Middle frontal gyrus (tissue), 1 donor: ENCODE data around the gene TMEM253.

Experiments
- DNase-seq: peaks from one replicate; pipeline ENCODE4 v3.0.0-alpha.2; 2015; ENCODE audit warnings: low spot score; ENCODE audit errors: extremely low spot score

TMEM253 gene

DNA sequence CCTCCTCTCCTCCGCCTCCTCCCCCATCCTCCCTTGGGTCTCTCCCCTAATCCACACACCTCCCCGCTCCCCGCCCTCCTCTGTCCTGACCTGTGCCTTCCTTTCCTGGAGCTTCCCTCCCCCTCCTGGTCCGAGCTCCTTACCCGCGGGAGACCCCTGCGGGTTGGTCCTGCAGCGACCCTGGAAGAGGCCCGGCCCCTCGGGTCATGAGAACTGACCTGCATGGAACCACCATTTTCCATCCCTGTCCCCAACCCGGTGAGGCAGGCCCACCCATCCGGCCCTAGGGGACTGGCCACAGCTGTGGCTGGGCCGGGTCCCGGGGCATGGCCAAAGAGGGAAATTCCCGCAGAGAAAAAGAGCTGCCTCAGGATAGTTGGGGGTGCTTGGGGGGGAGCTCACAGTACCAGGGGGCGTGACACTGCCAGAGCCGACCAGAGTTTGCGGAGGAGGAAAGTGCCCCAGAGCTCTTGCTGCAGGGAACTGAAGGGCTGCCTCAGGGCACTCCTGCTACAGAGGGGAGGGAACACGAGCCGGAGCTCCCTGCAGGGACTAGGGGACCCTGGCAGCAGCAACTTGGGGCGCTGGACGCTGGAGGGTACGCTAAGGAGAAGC is 30.1 kb upstream of the TMEM253 start:
- no peak for DNase-seq

DNA sequence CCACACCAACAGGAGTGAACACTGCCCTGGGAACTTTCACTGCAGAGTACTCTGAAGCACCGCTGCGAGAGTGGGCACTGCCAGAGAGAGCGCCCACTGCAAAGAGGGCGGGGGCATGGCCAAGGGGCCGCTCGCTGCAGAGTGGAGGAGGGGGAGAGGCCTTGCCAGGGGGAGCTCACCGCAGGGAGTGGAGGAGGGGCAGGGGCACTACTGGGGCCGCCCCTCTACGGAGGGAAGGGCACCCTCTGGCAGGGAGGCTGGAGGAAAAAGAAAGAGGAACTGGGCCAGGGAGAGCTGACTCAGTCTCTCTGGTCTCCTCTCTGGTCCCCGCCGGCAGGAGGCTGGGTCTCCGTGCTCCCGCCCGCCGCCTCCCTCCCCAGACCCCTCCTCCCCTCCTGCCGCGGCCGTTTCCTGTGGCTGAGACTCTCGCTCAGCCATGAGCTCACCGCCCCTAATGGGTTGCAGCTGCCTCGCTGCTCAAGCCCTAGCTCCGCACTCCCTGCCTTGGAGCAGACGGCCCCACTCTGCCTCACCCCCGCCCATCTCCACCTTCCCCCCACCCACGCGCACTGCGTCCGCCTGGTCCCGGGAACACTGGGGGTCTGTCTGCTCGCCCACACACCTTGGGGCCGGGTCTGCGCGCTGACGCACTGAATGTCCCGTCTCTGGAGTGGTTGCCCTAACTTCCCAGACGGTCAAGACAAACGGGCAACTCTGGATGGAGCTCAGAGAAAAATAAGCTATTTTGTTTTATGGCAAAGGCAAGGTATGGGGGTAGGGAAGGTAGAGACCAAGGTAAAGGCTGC is 29.4 kb upstream of the TMEM253 start:
- peak; percentile 23 for DNase-seq

GRCh38 chr14:21072031-21072473 is 28.8 kb upstream of the TMEM253 start:
- no peak for DNase-seq

DNA sequence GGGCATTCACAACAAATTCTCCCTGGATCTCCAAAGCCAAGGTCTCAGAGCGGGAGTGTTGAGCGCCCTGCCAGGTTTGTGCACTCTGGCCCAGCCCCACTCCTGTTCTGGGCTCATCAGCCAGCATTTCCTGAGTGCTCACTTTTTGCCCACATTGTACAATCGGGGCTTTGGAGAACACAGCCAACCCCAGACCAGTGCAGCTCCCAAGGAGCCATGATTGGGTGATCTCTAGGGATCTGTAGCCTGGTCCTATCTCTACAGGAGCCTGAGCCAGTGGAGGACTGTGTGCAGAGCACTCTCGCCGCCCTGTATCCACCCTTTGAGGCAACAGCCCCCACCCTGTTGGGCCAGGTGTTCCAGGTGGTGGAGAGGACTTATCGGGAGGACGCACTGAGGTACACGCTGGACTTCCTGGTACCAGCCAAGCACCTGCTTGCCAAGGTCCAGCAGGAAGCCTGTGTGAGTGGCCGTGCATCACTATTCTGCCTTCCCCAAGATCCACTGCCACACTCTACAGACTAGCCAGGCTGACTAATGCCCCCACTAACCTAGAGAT is 28.0 kb upstream of the TMEM253 start:
- no peak for DNase-seq

DNA sequence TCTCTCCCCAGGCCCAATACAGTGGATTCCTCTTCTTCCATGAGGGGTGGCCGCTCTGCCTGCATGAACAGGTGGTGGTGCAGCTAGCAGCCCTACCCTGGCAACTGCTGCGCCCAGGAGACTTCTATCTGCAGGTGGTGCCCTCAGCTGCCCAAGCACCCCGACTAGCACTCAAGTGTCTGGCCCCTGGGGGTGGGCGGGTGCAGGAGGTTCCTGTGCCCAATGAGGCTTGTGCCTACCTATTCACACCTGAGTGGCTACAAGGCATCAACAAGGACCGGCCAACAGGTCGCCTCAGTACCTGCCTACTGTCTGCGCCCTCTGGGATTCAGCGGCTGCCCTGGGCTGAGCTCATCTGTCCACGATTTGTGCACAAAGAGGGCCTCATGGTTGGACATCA is 26.9 kb upstream of the TMEM253 start:
- no peak for DNase-seq

GRCh38 chr14:21074398-21075272 is 26.2 kb upstream of the TMEM253 start:
- no peak for DNase-seq

DNA sequence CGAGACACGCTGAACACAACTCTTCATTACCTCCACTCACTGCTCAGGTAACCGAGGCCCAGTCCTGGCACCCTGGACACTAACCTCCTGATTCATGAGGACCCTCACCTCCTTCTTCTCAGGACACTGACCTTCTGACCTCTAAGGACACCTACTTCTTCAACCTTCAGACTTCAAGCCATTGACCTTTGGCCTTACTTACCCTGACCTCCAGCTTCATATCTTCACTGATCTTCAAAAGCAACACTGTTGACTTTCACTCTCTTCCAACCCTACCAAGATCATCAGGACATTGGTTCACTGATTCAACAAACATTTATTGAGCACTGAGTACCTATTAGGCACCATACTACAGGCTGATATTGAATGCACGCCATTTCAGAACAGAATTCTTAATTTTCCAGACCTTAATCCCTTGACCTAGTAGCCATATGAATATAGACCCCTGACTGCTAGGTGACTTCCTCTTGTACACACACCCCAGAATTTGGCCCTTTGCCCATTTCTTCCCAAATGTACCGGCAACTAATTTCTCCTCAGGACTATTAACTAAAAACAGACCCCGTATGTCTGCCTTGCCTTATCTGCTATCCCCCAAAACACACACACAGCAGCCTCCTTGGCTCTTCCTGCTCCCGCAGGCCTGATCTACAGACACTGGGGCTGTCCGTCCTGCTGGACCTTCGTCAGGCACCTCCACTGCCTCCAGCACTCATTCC is 25.0 kb upstream of the TMEM253 start:
- DNase-seq, result no peak

DNA sequence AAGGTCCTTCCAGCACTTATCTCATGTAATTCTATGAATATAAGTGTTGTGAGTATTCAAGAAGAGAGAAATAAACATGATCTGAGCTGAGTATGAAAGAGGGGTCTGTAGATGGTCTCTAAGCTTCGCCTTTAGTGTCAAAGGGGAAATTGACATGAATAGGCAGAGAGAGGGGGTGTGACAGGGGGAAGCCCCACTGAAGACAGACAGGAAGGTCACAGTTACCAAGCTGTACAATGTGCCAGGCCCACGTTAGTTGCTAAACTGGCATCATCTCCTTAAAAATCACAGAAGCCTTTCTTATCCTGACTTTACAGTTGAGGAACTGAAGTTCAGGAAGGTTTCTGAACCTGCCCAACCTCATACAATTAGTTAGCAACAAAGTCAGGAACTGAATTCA is 23.2 kb upstream of the TMEM253 start:
- DNase-seq, result no peak

- no peak for DNase-seq
Measured at GRCh38 chr14:21078287-21078686, 22.6 kb upstream of the TMEM253 start.

DNA sequence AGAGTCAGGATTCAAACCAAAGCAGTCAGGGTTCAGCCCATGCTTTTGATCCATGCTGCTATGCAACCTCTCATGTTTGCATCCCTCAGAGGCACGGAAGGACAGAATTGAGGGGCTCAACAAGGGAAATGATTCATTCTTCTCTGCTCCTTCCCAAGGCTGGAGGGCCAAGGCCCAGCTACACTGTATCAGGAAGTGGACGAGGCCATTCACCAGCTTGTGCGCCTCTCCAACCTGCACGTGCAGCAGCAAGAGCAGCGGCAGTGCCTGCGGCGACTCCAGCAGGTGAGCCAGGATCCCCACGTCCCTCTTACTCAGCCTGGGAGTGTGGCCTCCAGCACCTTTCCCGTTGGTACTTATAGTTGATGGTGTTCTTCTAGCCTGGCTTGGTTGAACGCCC is 22.1 kb upstream of the TMEM253 start:
- DNase-seq, result no peak

DNA sequence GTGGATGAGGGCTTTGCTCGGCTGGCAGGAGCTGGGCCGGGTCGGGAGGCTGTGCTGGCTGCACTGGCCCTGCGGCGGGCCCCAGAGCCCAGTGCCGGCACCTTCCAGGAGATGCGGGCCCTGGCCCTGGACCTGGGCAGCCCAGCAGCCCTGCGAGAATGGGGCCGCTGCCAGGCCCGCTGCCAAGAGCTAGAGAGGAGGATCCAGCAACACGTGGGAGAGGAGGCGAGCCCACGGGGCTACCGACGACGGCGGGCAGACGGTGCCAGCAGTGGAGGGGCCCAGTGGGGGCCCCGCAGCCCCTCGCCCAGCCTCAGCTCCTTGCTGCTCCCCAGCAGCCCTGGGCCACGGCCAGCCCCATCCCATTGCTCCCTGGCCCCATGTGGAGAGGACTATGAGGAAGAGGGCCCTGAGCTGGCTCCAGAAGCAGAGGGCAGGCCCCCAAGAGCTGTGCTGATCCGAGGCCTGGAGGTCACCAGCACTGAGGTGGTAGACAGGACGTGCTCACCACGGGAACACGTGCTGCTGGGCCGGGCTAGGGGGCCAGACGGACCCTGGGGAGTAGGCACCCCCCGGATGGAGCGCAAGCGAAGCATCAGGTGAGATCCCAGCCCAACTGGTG is 19.2 kb upstream of the TMEM253 start:
- no peak for DNase-seq

DNA sequence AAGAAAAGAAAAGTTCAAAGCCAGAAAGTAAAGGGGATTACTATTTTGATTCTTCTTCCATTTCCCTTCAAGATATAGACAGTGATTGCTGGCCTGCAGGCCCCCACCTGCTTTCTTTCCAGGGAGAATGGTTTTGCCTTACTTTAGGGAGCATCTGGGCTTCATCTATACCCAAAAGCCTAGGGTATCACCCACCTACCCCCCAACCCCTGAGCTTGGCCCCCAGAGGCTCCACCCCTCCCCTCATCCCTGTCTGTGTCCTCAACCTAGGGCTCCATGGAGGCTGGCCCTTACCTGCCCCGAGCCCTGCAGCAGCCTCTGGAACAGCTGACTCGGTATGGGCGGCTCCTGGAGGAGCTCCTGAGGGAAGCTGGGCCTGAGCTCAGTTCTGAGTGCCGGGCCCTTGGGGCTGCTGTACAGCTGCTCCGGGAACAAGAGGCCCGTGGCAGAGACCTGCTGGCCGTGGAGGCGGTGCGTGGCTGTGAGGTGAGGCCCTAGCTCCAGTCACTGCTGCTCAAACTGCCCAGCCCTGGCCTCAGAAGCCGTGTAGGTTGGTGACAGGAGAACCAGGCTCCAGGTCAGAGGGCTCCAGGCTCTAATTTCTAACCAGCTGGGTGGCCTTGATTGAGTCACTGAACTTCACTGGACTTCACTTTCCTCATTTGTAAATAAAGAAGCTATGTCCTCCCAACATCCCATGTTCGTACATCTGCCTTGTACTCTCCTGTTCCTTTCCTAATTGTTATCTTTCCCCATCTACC is 17.1 kb upstream of the TMEM253 start:
- DNase-seq, result no peak

- DNase-seq, result no peak
Measured at GRCh38 chr14:21084396-21084795, 16.5 kb upstream of the TMEM253 start.

GRCh38 chr14:21084998-21085853 is 15.6 kb upstream of the TMEM253 start:
- DNase-seq, result no peak

GRCh38 chr14:21086908-21087293 is 14.0 kb upstream of the TMEM253 start:
- DNase-seq, result no peak

DNA sequence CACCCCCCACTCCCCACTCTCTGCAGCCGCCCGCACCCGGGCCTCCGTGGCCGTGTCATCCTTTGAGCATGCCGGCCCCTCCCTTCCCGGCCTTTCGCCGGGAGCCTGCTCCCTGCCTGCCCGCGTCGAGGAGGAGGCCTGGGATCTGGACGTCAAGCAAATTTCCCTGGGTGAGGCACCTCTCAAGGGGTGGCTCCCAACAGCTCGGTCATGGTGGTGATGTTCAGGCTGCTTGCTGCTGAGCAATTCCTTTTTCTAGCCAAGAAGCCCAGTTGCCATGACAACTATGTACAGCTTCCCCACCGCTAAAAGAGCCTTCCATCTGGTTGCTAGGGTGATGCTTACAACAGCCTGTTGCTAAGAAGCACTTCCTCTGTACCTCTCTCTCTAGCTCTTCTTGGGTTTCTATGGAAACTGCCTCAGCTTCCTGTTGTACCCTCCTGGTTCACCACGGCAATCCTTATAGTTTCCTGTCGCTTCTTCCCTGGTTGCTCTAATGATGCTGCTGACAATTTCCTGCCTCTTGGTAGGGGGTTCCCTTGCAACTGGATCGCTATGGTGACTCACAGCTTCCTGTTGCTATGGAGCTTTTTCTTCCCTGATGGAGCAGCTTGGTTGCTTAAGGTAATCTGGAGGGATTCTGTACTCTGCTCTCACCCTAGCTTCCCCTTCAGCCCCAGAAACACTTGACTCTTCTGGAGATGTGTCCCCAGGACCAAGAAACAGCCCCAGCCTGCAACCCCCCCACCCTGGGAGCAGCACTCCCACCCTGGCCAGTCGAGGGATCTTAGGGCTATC is 13.4 kb upstream of the TMEM253 start:
- DNase-seq, result peak; percentile 73

- DNase-seq, result no peak
Measured at GRCh38 chr14:21088687-21089086, 12.2 kb upstream of the TMEM253 start.

- DNase-seq, result no peak
Measured at GRCh38 chr14:21089271-21089670, 11.6 kb upstream of the TMEM253 start.
